A549 (cell line): Measurements from ENCODE around the gene CRK. TPM values are rescaled to one million over a fixed set of nuclear protein-coding genes. Genes with fewer than 3 reads are reported as not detected.
"Not testable (repeated sequence)": the region's sequence is repeated elsewhere in the genome, so short reads cannot be mapped to it uniquely, and the experiment has no call there.

Experiments
- ATAC-seq, 2 experiments: fragments of 200-7000 bp in 1 of 2; fragments of >200 bp in 1 of 2; cut with Nextera tagmentation in 1 of 2; cut with Tn5 transposase in 1 of 2; 3 replicates each; pipeline versions ENCODE4 v1.8.0 to v1.9.1; 2018 to 2020; ENCODE audit warnings: mild to moderate bottlenecking in 1 of 2, moderate library complexity in 1 of 2
- CTCF ChIA-PET: fragments of 300-600 bp; sonication (Branson Sonifier 250); formaldehyde crosslinking; extraction: SDS; loops from one replicate; lab custom pipeline; 2021; ENCODE audit warnings: antibody characterized with exemption, inconsistent platforms; lab: Yijun Ruan, JAX
- POLR2A ChIA-PET: fragments of 350-600 bp; formaldehyde crosslinking; extraction: SDS; loops from one replicate; lab custom pipeline; 2021; ENCODE audit warnings: antibody characterized with exemption, inconsistent platforms; lab: Yijun Ruan, JAX
- DNase-seq, 2 experiments: peaks; one replicate each; pipeline versions ENCODE4 v3.0.0 to v3.0.0-alpha.2; 2011 to 2016; ENCODE audit warnings: low read depth in 1 of 2, low spot score in 1 of 2
- FAIRE-seq: peaks from 2 replicates; lab custom pipeline; 2011; peaks lifted over from hg19 to GRCh38; lab: Jason Lieb, UNC
- H3K27ac ChIP-seq, 2 experiments: fragments of >200 bp; sonication (Bioruptor Twin); formaldehyde crosslinking; 3 replicates each; pipeline ENCODE4 v1.5.1; 2016 to 2017
- H3K4me1 ChIP-seq: fragments of >200 bp; sonication (Bioruptor Twin); formaldehyde crosslinking; 3 replicates; pipeline ENCODE4 v1.6.1; 2016
- H3K4me2 ChIP-seq: fragments of >200 bp; sonication (Bioruptor Twin); formaldehyde crosslinking; 3 replicates; pipeline ENCODE4 v1.6.1; 2016
- H3K4me3 ChIP-seq: fragments of >200 bp; sonication (Bioruptor Twin); formaldehyde crosslinking; 3 replicates; pipeline ENCODE4 v1.5.1; 2016
- H3K9me3 ChIP-seq: fragments of >200 bp; sonication (Bioruptor Twin); formaldehyde crosslinking; 3 replicates; pipeline ENCODE4 v1.6.1; 2016
- BHLHE40 ChIP-seq: IDR thresholded peaks from 2 replicates; pipeline ENCODE4 v1.6.1; 2012; ENCODE audit warnings: low read depth, low read length, inconsistent platforms
- CHD2 ChIP-seq: fragments of 150-350 bp; IDR thresholded peaks from 2 replicates; pipeline ENCODE4 v1.6.1; 2014; ENCODE audit warnings: low read length; ENCODE audit not compliant: partially characterized antibody
- EHMT2 ChIP-seq: fragments of 200-600 bp; sonication (generic); IDR thresholded peaks from 2 replicates; pipeline ENCODE4 v1.6.1; 2016; ENCODE audit warnings: antibody characterized with exemption, low read depth, mild to moderate bottlenecking, moderate library complexity
- FOXS1 ChIP-seq: fragments of 250-450 bp; sonication (Bioruptor Pico); IDR thresholded peaks from 2 replicates; pipeline ENCODE4 v1.5.0; 2020; ENCODE audit warnings: mild to moderate bottlenecking, moderate library complexity
- HDAC2 ChIP-seq: fragments of 200-600 bp; sonication (generic); IDR thresholded peaks from 2 replicates; pipeline ENCODE4 v1.6.1; 2016
- HEYL ChIP-seq: fragments of 250-450 bp; sonication (Bioruptor Pico); IDR thresholded peaks from 2 replicates; pipeline ENCODE4 v1.8.0; 2021; ENCODE audit warnings: mild to moderate bottlenecking, moderate library complexity
- NR3C1 ChIP-seq: fragments of >200 bp; sonication (Bioruptor Twin); formaldehyde crosslinking; IDR thresholded peaks from 3 replicates; pipeline ENCODE4 v1.6.1; 2017
- PHF8 ChIP-seq: fragments of 200-600 bp; sonication (generic); IDR thresholded peaks from 2 replicates; pipeline ENCODE4 v1.6.1; 2016; ENCODE audit warnings: low read depth, mild to moderate bottlenecking, antibody characterized with exemption, moderate library complexity, borderline replicate concordance
- POLR2A ChIP-seq: IDR thresholded peaks from 2 replicates; pipeline ENCODE4 v1.6.1; 2012; ENCODE audit warnings: mild to moderate bottlenecking, low read length
- RCOR1 ChIP-seq: fragments of 150-350 bp; IDR thresholded peaks from 2 replicates; pipeline ENCODE4 v1.6.1; 2014; ENCODE audit warnings: antibody characterized with exemption, low read length, low read depth
- RNF2 ChIP-seq: fragments of 200-600 bp; sonication (generic); IDR thresholded peaks from 2 replicates; pipeline ENCODE4 v1.6.1; 2016; ENCODE audit warnings: low read depth, mild to moderate bottlenecking, antibody characterized with exemption, moderate library complexity, borderline replicate concordance
- SMC3 ChIP-seq: fragments of >200 bp; sonication (Bioruptor Twin); formaldehyde crosslinking; IDR thresholded peaks from 3 replicates; pipeline ENCODE4 v1.6.1; 2018; ENCODE audit warnings: inconsistent platforms
- ZC3H11A ChIP-seq: fragments of 450-650 bp; IDR thresholded peaks from 2 replicates; pipeline ENCODE4 v1.6.1; 2014; ENCODE audit warnings: antibody characterized with exemption, mild to moderate bottlenecking
- ZNF302 ChIP-seq: fragments of 250-450 bp; sonication (Bioruptor Pico); IDR thresholded peaks from 2 replicates; pipeline ENCODE4 v1.9.0; 2021; ENCODE audit warnings: inconsistent platforms, mild to moderate bottlenecking, moderate library complexity
- WGBS: methylation state at CpG from one replicate; pipeline ENCODE4 v1.1.6; 2017; ENCODE audit errors: missing lambda C conversion rate; 5-methylcytosine and 5-hydroxymethylcytosine counted together
- polyA plus RNA-seq, 4 experiments: library from polyadenylated mRNA; depleted of rRNA in 3 of 4; stranded (reverse); fragments of >200 nt; fragmentation: RNase III in 1 of 4; extraction: RNeasy Plus Mini Kit Qiagen cat#74134 plus additional on column Dnase treatment in 1 of 4; gene quantifications; 2 replicates in 3 of 4; 3 replicates in 1 of 4; pipeline ENCODE4 v1.2.3, GENCODE V29; 2011 to 2017
- TF ChIP-seq, protein P1 (sequence below): IDR thresholded peaks from 2 replicates; pipeline ENCODE4 v1.6.1; 2012; ENCODE audit warnings: low read depth, borderline replicate concordance
- TF ChIP-seq, protein P2 (sequence below): fragments of >200 bp; sonication (Bioruptor Twin); formaldehyde crosslinking; IDR thresholded peaks from 3 replicates; pipeline ENCODE4 v1.6.1; 2016
- TF ChIP-seq, protein P3 (sequence below): fragments of 250-450 bp; sonication (Bioruptor Pico); IDR thresholded peaks from 2 replicates; pipeline ENCODE4 v1.5.0; 2020; ENCODE audit warnings: low read depth, mild to moderate bottlenecking, moderate library complexity
- TF ChIP-seq, protein P4 (sequence below): fragments of >200 bp; sonication (Bioruptor Twin); formaldehyde crosslinking; IDR thresholded peaks from 2 replicates; pipeline ENCODE4 v1.6.1; 2016
- TF ChIP-seq, protein P5 (sequence below): fragments of 250-450 bp; sonication (Bioruptor Pico); IDR thresholded peaks from 2 replicates; pipeline ENCODE4 v1.5.0; 2021; ENCODE audit warnings: mild to moderate bottlenecking, moderate library complexity, borderline replicate concordance
- TF ChIP-seq, protein P6 (sequence below): IDR thresholded peaks from 2 replicates; pipeline ENCODE4 v1.6.1; 2012

The CRK gene
- polyA plus RNA-seq, 2 of the 4 experiments (the other 2 are of a cell fraction), result 76.5 to 124 TPM

DNA sequence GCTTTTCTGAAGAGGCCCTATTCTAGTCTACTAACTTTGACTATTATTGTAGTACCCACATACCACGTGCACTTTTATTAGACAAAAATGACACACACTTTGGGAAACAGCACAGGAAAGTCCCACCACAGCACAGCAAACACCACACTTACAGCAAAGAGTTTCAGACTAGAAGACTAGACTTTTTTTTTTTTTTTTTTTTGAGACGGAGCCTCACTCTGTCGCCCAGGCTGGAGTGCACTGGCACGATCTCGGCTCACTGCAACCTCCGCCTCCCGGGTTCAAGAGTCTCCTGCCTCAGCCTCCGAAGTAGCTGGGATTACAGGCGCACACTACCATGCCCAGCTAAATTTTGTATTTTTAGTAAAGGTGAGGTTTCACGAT lies 76.1 kb downstream of the CRK start:
- DNase-seq (no peak), ATAC-seq (no peak), FAIRE-seq (no peak)
- no peak overlapping the region for H3K4me2 ChIP-seq
- ChIA-PET POLR2A (interaction anchor here (0.6 kb wide), 1 partner anchor 337 kb away, joined by 4 read pairs; no protein-coding TSS in a partner anchor), CTCF (interaction anchor here (0.9 to 8.8 kb wide), 4 partner anchors 8 to 109 kb away, joined by 4 to 123 read pairs (median 4); no protein-coding TSS in a partner anchor)
- no peak for TF ChIP-seq CHD2
- TF ChIP-seq HDAC2, result no peak
- TF ChIP-seq, protein P1, sequence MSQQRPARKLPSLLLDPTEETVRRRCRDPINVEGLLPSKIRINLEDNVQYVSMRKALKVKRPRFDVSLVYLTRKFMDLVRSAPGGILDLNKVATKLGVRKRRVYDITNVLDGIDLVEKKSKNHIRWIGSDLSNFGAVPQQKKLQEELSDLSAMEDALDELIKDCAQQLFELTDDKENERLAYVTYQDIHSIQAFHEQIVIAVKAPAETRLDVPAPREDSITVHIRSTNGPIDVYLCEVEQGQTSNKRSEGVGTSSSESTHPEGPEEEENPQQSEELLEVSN, result no peak
- H3K27ac ChIP-seq, result no peak overlapping the region
- H3K4me1 ChIP-seq, result peaks cover 56% of the 10 kb centered on the region
- no peak overlapping the region for H3K4me3 ChIP-seq
- no peaks in the 10 kb centered on the region for H3K9me3 ChIP-seq
- WGBS, result 84% methylated on average over 10 of the region's 10 CpGs

DNA sequence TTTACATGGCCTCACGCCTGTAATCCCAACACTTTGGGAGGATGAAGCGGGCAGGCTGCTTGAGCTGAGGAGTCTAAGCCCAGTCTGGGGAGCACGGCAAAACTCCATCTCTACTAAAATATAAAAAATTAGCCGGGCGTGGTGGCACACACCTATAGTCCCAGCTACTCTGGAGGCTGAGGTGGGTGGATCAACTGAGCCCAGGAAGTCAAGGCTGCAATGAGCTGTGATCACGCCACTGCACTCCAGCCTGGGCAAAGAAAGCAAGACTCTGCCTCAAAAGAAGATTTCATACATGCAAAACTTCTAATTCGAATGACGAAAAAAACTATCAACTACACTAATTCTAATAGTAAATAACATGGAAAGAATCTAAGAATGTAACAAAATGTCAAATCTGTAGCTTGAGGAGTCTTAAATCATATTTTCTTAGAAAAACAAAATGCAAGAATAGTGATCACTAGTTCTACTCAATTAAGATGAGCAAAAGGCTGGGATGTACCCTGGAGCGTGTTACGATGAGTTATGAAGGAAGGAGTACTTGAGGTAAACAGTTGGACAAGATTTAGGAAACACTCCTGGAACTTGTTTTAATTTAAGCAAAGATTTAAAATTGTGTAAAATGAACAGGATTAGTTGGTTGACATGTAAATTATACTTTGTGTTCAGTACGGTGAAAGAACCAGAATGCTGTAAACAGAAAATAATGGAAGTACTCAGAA lies 76.7 kb downstream of the CRK start:
- ATAC-seq, result no peak
- no peak for DNase-seq
- Histone ChIP-seq H3K27ac (no peak overlapping the region), H3K4me1 (peaks cover 59% of the 10 kb centered on the region), H3K4me2 (peak overlapping the region; percentile 1; the same call in 1 of the 3 replicates), H3K9me3 (no peaks in the 10 kb centered on the region), H3K4me3 (no peak overlapping the region)
- POLR2A ChIA-PET, result no interaction called here
- WGBS, result 90% methylated on average over 11 of the region's 11 CpGs
- FAIRE-seq, result no peak
- TF ChIP-seq, protein P2, sequence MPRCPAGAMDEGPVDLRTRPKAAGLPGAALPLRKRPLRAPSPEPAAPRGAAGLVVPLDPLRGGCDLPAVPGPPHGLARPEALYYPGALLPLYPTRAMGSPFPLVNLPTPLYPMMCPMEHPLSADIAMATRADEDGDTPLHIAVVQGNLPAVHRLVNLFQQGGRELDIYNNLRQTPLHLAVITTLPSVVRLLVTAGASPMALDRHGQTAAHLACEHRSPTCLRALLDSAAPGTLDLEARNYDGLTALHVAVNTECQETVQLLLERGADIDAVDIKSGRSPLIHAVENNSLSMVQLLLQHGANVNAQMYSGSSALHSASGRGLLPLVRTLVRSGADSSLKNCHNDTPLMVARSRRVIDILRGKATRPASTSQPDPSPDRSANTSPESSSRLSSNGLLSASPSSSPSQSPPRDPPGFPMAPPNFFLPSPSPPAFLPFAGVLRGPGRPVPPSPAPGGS, result no peak
- TF ChIP-seq RCOR1 (no peak), SMC3 (no peak), HEYL (no peak), NR3C1 (no peak), POLR2A (no peak), BHLHE40 (no peak), RNF2 (no peak), EHMT2 (no peak), ZC3H11A (no peak), FOXS1 (CRISPR knock-in tag) (no peak), PHF8 (no peak), ZNF302 (no peak)
- TF ChIP-seq, protein P3, sequence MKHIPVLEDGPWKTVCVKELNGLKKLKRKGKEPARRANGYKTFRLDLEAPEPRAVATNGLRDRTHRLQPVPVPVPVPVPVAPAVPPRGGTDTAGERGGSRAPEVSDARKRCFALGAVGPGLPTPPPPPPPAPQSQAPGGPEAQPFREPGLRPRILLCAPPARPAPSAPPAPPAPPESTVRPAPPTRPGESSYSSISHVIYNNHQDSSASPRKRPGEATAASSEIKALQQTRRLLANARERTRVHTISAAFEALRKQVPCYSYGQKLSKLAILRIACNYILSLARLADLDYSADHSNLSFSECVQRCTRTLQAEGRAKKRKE (CRISPR knock-in tag), result no peak
- TF ChIP-seq, protein P4, sequence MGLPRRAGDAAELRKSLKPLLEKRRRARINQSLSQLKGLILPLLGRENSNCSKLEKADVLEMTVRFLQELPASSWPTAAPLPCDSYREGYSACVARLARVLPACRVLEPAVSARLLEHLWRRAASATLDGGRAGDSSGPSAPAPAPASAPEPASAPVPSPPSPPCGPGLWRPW, result no peak
- TF ChIP-seq, protein P5, sequence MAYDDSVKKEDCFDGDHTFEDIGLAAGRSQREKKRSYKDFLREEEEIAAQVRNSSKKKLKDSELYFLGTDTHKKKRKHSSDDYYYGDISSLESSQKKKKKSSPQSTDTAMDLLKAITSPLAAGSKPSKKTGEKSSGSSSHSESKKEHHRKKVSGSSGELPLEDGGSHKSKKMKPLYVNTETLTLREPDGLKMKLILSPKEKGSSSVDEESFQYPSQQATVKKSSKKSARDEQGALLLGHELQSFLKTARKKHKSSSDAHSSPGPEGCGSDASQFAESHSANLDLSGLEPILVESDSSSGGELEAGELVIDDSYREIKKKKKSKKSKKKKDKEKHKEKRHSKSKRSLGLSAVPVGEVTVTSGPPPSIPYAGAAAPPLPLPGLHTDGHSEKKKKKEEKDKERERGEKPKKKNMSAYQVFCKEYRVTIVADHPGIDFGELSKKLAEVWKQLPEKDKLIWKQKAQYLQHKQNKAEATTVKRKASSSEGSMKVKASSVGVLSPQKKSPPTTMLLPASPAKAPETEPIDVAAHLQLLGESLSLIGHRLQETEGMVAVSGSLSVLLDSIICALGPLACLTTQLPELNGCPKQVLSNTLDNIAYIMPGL (CRISPR knock-in tag), result no peak
- TF ChIP-seq, protein P6, sequence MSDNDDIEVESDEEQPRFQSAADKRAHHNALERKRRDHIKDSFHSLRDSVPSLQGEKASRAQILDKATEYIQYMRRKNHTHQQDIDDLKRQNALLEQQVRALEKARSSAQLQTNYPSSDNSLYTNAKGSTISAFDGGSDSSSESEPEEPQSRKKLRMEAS, result no peak
- CTCF ChIA-PET, result interaction anchor here (0.7 to 8.8 kb wide), 7 partner anchors 12 to 321 kb away, joined by 3 to 123 read pairs (median 4); no protein-coding TSS in a partner anchor

DNA sequence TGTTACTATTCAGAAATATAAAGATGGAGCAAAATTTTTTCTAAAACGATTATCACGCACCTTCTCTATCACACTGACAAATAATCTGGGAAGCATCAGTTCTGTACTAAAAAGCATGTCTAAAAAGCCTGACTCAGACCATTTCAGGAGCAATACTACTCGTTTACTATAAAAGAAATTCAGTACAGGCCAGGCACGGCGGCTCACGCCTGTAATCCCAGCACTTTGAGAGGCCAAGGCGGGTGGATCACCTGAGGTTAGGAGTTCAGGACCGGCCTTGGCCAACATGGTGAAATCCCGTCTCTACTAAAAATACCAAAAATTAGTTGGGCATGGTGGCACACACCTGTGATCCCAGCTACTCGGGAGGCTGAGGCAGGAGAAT lies 77.6 kb downstream of the CRK start:
- H3K4me3 ChIP-seq, FAIRE-seq, DNase-seq, H3K9me3 ChIP-seq, H3K4me2 ChIP-seq, ATAC-seq, POLR2A ChIA-PET, H3K27ac ChIP-seq: not testable (repeated sequence)
- H3K4me1 ChIP-seq, result peaks cover 59% of the 10 kb centered on the region
- CTCF ChIA-PET, result interaction anchor here (0.7 to 8.8 kb wide), 4 partner anchors 12 to 320 kb away, joined by 3 to 123 read pairs (median 4); no protein-coding TSS in a partner anchor
- WGBS, result 83% methylated on average over 10 of the region's 10 CpGs
